Right atrium auricular region (tissue), 2 donors: ENCODE measurements around the gene CYTH1. TPM values are rescaled to one million over a fixed set of nuclear protein-coding genes. Genes with fewer than 3 reads are reported as not detected.
A peak's percentile ranks its signal among the peaks of the same experiment; 100 is the strongest.

Source experiments
- DNase-seq: peaks from one replicate; pipeline ENCODE4 v3.0.0-alpha.2; 2019; ENCODE audit warnings: low spot score
- H3K27ac ChIP-seq, 2 donors: fragments of 200-600 bp; sonication (generic); 1 replicate in 1 of 2; 2 replicates in 1 of 2; pipeline ENCODE4 v1.5.1; 2016 to 2019
- H3K27me3 ChIP-seq, 2 donors: fragments of 200-600 bp; sonication (generic); one replicate each; pipeline versions ENCODE4 v1.5.1 to v1.6.0; 2017 to 2019
- H3K36me3 ChIP-seq: fragments of 200-600 bp; sonication (generic); one replicate; pipeline ENCODE4 v1.5.1; 2016
- H3K4me1 ChIP-seq, 2 donors: fragments of 200-600 bp; sonication (generic); one replicate each; pipeline versions ENCODE4 v1.5.1 to v1.6.0; 2017 to 2019
- H3K4me3 ChIP-seq, 2 donors: fragments of 200-600 bp; sonication (generic); 1 replicate in 1 of 2; 2 replicates in 1 of 2; pipeline ENCODE4 v1.5.1; 2017 to 2019; ENCODE audit warnings: mild to moderate bottlenecking in 1 of 2, moderate library complexity in 1 of 2
- H3K9me3 ChIP-seq, 2 donors: fragments of 200-600 bp; sonication (generic); one replicate each; pipeline ENCODE4 v1.5.1; 2019
- CTCF ChIP-seq, 2 donors: fragments of 200-600 bp; sonication (generic); IDR thresholded peaks; one replicate each; pipeline ENCODE4 v1.5.1; 2019; ENCODE audit warnings: antibody characterized with exemption in 2 of 2
- total RNA-seq, 2 donors: library from RNA; depleted of rRNA; stranded (reverse); fragments of >200 nt; gene quantifications; one replicate each; pipeline ENCODE4 v1.1.0, GENCODE V29; 2016

CYTH1 gene
- total RNA-seq, 2 donors from 2014 or later, result 23.8 to 31.0 TPM

GRCh38 chr17:78722246-78722761 lies 59.8 kb downstream of the CYTH1 start:
- no peaks in the 10 kb centered on the region for H3K27me3 ChIP-seq
- DNase-seq, result no peak
- peaks cover 0 to 68% of the 10 kb centered on the region in 2 donors for H3K4me1 ChIP-seq
- H3K4me3 ChIP-seq, result no peak overlapping the region
- no peaks in the 10 kb centered on the region for H3K36me3 ChIP-seq
- no peaks in the 10 kb centered on the region for H3K9me3 ChIP-seq
- no peak for TF ChIP-seq CTCF (IDR thresholded peaks at IDR 0.05)
- H3K27ac ChIP-seq, result peak overlapping the region; percentile 65 to 66

GRCh38 chr17:78719630-78720298 lies 62.3 kb downstream of the CYTH1 start:
- Histone ChIP-seq H3K27ac (no peak overlapping the region), H3K9me3 (no peaks in the 10 kb centered on the region), H3K4me1 (peaks cover 0 to 87% of the 10 kb centered on the region in 2 donors), H3K36me3 (no peaks in the 10 kb centered on the region), H3K4me3 (no peak overlapping the region), H3K27me3 (no peaks in the 10 kb centered on the region)
- no peak for DNase-seq
- no peak for TF ChIP-seq CTCF (IDR thresholded peaks at IDR 0.05)

- Histone ChIP-seq H3K4me1 (peaks cover 0 to 81% of the 10 kb centered on the region in 2 donors), H3K36me3 (no peaks in the 10 kb centered on the region), H3K4me3 (no peak overlapping the region), H3K27ac (no peak overlapping the region), H3K27me3 (no peaks in the 10 kb centered on the region), H3K9me3 (no peaks in the 10 kb centered on the region)
- no peak for DNase-seq
- TF ChIP-seq CTCF (IDR thresholded peaks at IDR 0.05), result no peak
Measured at GRCh38 chr17:78718575-78719208, 63.4 kb downstream of the CYTH1 start.

- TF ChIP-seq CTCF (IDR thresholded peaks at IDR 0.05), result no peak
- Histone ChIP-seq H3K9me3 (no peaks in the 10 kb centered on the region), H3K4me3 (peak overlapping the region; percentile 40 to 53), H3K4me1 (peaks cover 0 to 69% of the 10 kb centered on the region in 2 donors), H3K27ac (peak overlapping the region; percentile 67 to 82), H3K36me3 (no peaks in the 10 kb centered on the region), H3K27me3 (no peaks in the 10 kb centered on the region)
- DNase-seq, result no peak
Measured at GRCh38 chr17:78717431-78717980, 64.6 kb downstream of the CYTH1 start.

GRCh38 chr17:78716814-78717393 lies 65.2 kb downstream of the CYTH1 start:
- no peaks in the 10 kb centered on the region for H3K9me3 ChIP-seq
- no peak for TF ChIP-seq CTCF (IDR thresholded peaks at IDR 0.05)

More at GRCh38 chr17:78716814-78717393, 65.2 kb downstream of the CYTH1 start:
- no peaks in the 10 kb centered on the region for H3K27me3 ChIP-seq
- peak overlapping the region; percentile 40 to 53 for H3K4me3 ChIP-seq
- peak overlapping the region; percentile 67 to 82 for H3K27ac ChIP-seq
- H3K36me3 ChIP-seq, result no peaks in the 10 kb centered on the region
- DNase-seq, result no peak
- peaks cover 0 to 67% of the 10 kb centered on the region in 2 donors for H3K4me1 ChIP-seq
